ENCODE data around the gene CCDC60. TPM values are rescaled to one million over a fixed set of nuclear protein-coding genes. Genes with fewer than 3 reads are reported as not detected.

Gene CCDC60
- total RNA-seq, 1 experiment from 2014 or later, result not detected

DNA sequence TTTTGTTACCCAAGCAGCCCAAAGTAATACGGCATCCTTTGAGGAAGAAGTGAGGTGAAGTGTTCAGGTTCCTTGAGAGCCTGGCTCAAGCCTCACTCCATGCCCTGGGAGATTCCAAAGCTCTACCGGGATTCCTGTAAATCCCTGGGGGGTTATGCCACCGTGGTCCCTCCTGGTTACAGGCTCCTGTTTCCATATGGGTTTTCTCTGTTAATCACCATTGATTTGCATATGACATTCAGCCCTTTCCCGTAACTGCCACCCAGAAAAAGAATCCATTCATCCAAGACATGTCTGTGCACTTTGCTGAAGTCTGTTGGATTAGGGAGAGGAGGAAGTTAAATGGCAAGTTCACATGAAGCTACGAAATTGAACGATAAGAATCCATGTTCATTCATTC, 27.9 kb upstream of the CCDC60 start:
- intact Hi-C loops (cut with micrococcal nuclease; ENCODE audit: unreplicated experiment), result no loop called here
- CTCF ChIA-PET, result no interaction called here
- no peak overlapping the region for H3K4me3 Mint-ChIP-seq (ENCODE audit: low read depth, unreplicated experiment)
- BruUV-seq (replicated peaks), result no TSS peak
- H3K27ac Mint-ChIP-seq (ENCODE audit: unreplicated experiment), result no peak overlapping the region
- H3K4me1 Mint-ChIP-seq (ENCODE audit: low read depth, unreplicated experiment), result no peaks in the 10 kb centered on the region
- no peak for DNase-seq
- no peaks in the 10 kb centered on the region for H3K27me3 Mint-ChIP-seq (ENCODE audit: unreplicated experiment)
- H3K9me3 Mint-ChIP-seq (ENCODE audit: low read depth, unreplicated experiment), result peaks cover 2% of the 10 kb centered on the region
- H3K36me3 Mint-ChIP-seq (ENCODE audit: insufficient read depth, unreplicated experiment), result no peaks in the 10 kb centered on the region
- TF ChIP-seq, protein P1, sequence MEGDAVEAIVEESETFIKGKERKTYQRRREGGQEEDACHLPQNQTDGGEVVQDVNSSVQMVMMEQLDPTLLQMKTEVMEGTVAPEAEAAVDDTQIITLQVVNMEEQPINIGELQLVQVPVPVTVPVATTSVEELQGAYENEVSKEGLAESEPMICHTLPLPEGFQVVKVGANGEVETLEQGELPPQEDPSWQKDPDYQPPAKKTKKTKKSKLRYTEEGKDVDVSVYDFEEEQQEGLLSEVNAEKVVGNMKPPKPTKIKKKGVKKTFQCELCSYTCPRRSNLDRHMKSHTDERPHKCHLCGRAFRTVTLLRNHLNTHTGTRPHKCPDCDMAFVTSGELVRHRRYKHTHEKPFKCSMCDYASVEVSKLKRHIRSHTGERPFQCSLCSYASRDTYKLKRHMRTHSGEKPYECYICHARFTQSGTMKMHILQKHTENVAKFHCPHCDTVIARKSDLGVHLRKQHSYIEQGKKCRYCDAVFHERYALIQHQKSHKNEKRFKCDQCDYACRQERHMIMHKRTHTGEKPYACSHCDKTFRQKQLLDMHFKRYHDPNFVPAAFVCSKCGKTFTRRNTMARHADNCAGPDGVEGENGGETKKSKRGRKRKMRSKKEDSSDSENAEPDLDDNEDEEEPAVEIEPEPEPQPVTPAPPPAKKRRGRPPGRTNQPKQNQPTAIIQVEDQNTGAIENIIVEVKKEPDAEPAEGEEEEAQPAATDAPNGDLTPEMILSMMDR (IDR thresholded peaks at IDR 0.05; ENCODE audit: unreplicated experiment), result no peak

DNA sequence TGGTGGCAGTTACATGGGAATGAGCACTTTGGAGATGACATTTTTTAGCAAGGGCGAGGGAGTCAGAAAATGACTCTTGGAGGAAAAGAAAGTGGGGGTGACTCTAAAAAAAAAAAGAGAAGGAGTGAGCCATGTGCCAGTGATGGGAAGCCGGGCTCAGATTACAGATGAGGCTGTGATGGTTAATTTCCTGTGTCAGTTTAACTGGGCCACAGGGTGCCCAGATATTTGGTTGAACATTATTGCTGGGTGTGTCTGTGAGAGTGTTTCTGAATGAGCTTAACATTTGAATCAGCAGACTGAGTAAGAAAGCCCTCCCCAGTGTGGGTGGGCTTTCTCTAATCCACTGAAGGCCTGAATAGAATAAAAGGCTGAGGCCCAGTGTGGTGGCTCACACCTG, 26.8 kb upstream of the CCDC60 start:
- no TSS peak for BruUV-seq (replicated peaks)
- no peak overlapping the region for H3K27ac Mint-ChIP-seq (ENCODE audit: unreplicated experiment)
- H3K36me3 Mint-ChIP-seq (ENCODE audit: insufficient read depth, unreplicated experiment), result no peaks in the 10 kb centered on the region
- H3K4me3 Mint-ChIP-seq (ENCODE audit: low read depth, unreplicated experiment), result no peak overlapping the region
- TF ChIP-seq, protein P1 (IDR thresholded peaks at IDR 0.05; ENCODE audit: unreplicated experiment), result no peak
- intact Hi-C loops (cut with micrococcal nuclease; ENCODE audit: unreplicated experiment), result no loop called here
- H3K9me3 Mint-ChIP-seq (ENCODE audit: low read depth, unreplicated experiment), result peaks cover 2% of the 10 kb centered on the region
- CTCF ChIA-PET, result no interaction called here
- H3K27me3 Mint-ChIP-seq (ENCODE audit: unreplicated experiment), result peaks cover 10% of the 10 kb centered on the region
- no peak for DNase-seq
- no peaks in the 10 kb centered on the region for H3K4me1 Mint-ChIP-seq (ENCODE audit: low read depth, unreplicated experiment)

DNA sequence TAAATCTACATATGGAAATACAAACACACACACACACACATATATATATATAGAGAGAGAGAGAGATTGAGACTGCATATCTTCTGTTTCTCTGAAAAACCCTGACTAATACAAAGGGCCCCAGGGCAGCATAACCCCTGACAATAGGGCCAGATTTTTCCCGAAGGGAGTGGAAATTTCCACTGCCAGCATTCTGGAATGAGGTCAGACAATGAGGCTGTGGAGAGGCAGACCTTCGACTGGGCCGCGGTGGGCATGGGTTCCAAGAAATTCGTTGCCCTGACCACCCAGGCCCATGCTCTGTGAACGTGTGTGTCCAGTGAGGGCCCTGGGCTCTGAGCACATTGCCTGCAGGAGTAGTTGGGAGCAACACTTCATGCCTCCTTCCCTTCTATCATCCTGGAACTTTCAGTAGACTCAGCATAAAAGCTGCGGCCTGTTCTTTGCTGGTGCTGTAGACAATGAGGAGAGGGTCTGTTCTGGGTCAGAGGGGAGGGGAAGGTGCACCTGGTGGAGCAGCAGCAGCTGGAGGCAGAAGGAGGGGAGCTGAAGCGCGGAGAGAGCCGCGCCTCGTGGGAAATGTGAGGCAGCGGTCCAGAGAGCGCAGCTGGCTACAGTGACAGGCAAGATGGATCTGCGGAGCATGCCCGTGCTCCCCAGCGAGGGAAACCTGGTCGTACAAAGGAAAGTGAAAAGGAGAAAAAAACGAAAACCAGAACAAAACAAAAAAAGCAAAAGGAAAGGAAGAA, 25.6 kb upstream of the CCDC60 start:
- H3K27me3 Mint-ChIP-seq (ENCODE audit: unreplicated experiment), result peaks cover 21% of the 10 kb centered on the region
- intact Hi-C loops (cut with micrococcal nuclease; ENCODE audit: unreplicated experiment), result no loop called here
- H3K36me3 Mint-ChIP-seq (ENCODE audit: insufficient read depth, unreplicated experiment), result no peaks in the 10 kb centered on the region
- H3K4me3 Mint-ChIP-seq (ENCODE audit: low read depth, unreplicated experiment), result no peak overlapping the region
- no peaks in the 10 kb centered on the region for H3K4me1 Mint-ChIP-seq (ENCODE audit: low read depth, unreplicated experiment)
- H3K9me3 Mint-ChIP-seq (ENCODE audit: low read depth, unreplicated experiment), result peaks cover 2% of the 10 kb centered on the region
- DNase-seq, result no peak
- H3K27ac Mint-ChIP-seq (ENCODE audit: unreplicated experiment), result no peak overlapping the region
- TF ChIP-seq, protein P1 (IDR thresholded peaks at IDR 0.05; ENCODE audit: unreplicated experiment), result no peak
- CTCF ChIA-PET, result no interaction called here
- BruUV-seq (replicated peaks), result no TSS peak

DNA sequence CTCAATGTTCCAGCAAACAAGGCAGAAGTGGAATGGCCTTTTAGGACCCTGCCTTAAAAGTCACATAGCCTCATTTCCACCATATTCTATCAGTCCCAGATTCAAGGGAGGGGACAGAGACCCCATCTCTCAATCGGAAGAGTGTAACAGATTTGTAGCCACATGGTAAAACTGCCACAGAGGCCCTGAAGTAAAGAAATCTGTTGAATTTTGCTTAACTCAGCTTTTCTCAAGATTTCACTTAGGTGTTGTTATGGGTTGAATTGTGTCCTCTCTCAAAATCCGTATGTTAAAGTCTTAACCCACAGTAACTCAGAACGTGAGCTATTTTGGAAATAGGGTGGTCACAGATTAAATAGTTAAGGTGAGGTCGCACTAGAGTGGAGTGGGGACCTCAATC, 22.7 kb upstream of the CCDC60 start:
- CTCF ChIA-PET, result interaction anchor here (1.0 kb wide), 1 partner anchor 16 kb away, joined by 8 read pairs; no protein-coding TSS in a partner anchor
- Mint-ChIP-seq H3K36me3 (ENCODE audit: insufficient read depth, unreplicated experiment) (no peaks in the 10 kb centered on the region), H3K4me3 (ENCODE audit: low read depth, unreplicated experiment) (no peak overlapping the region), H3K27me3 (ENCODE audit: unreplicated experiment) (peaks cover 29% of the 10 kb centered on the region), H3K4me1 (ENCODE audit: low read depth, unreplicated experiment) (no peaks in the 10 kb centered on the region), H3K9me3 (ENCODE audit: low read depth, unreplicated experiment) (peaks cover 2% of the 10 kb centered on the region), H3K27ac (ENCODE audit: unreplicated experiment) (no peak overlapping the region)
- no peak for DNase-seq
- BruUV-seq (replicated peaks), result no TSS peak
- TF ChIP-seq, protein P1 (IDR thresholded peaks at IDR 0.05; ENCODE audit: unreplicated experiment), result no peak
- intact Hi-C loops (cut with micrococcal nuclease; ENCODE audit: unreplicated experiment), result no loop called here

All from Calu3 (cell line).